ENCODE measurements around the gene ECM1.

- no peak for TF ChIP-seq CTCF (IDR thresholded peaks at IDR 0.05; ENCODE audit: insufficient read depth, low read length, poor library complexity, severe bottlenecking)
- TF ChIP-seq EZH2phosphoT487 (conservative IDR thresholded peaks at IDR 0.05; ENCODE audit: low read length): no peak
Measured at GRCh38 chr1:150498342-150498741, 9.6 kb upstream of the ECM1 start.

Data from SU-DHL-6 (cell line).